GM23248 (cell line): Measurements from ENCODE around the gene TCTN3. TPM values are rescaled to one million over a fixed set of nuclear protein-coding genes. Genes with fewer than 3 reads are reported as not detected.

ENCODE experiments used
- DNase-seq: peaks from one replicate; pipeline ENCODE4 v3.0.0-alpha.2; 2015
- H2AFZ ChIP-seq: fragments of 200-600 bp; sonication (generic); 2 replicates; pipeline ENCODE4 v1.6.1; 2016; ENCODE audit warnings: antibody characterized with exemption
- H3F3A ChIP-seq: fragments of 200-600 bp; sonication (generic); 2 replicates; pipeline ENCODE4 v1.6.1; 2016; ENCODE audit warnings: mild to moderate bottlenecking, antibody characterized with exemption, mixed run types; ENCODE audit not compliant: insufficient read depth
- H3K27ac ChIP-seq: fragments of 200-600 bp; sonication (generic); 2 replicates; pipeline ENCODE4 v1.5.1; 2016; ENCODE audit warnings: mild to moderate bottlenecking
- H3K27me3 ChIP-seq: fragments of 200-600 bp; sonication (generic); replicated peaks from 2 replicates; pipeline ENCODE4 v1.6.1; 2016; ENCODE audit warnings: mild to moderate bottlenecking; ENCODE audit not compliant: insufficient read depth
- H3K36me3 ChIP-seq: fragments of 200-600 bp; sonication (generic); 2 replicates; pipeline ENCODE4 v1.6.1; 2016; ENCODE audit warnings: low read depth, mild to moderate bottlenecking
- H3K4me1 ChIP-seq: fragments of 200-600 bp; sonication (generic); 2 replicates; pipeline ENCODE4 v1.6.1; 2016; ENCODE audit warnings: mild to moderate bottlenecking; ENCODE audit not compliant: insufficient read depth
- H3K4me2 ChIP-seq: fragments of 200-600 bp; sonication (generic); one replicate; pipeline ENCODE4 v1.6.1; 2016; ENCODE audit warnings: mild to moderate bottlenecking; ENCODE audit not compliant: unreplicated experiment
- H3K4me3 ChIP-seq: fragments of 200-600 bp; sonication (generic); 2 replicates; pipeline ENCODE4 v1.5.1; 2016; ENCODE audit warnings: mild to moderate bottlenecking
- H3K79me2 ChIP-seq: fragments of 200-600 bp; sonication (generic); 2 replicates; pipeline ENCODE4 v1.6.1; 2016; ENCODE audit warnings: mild to moderate bottlenecking; ENCODE audit not compliant: insufficient read depth
- H3K9ac ChIP-seq: fragments of 200-600 bp; sonication (generic); 2 replicates; pipeline ENCODE4 v1.6.1; 2016; ENCODE audit warnings: mild to moderate bottlenecking
- H3K9me2 ChIP-seq: fragments of 200-600 bp; sonication (generic); 2 replicates; pipeline ENCODE4 v1.6.1; 2016; ENCODE audit warnings: mixed run types, mild to moderate bottlenecking, moderate library complexity; ENCODE audit not compliant: insufficient read depth
- H3K9me3 ChIP-seq: fragments of 200-600 bp; sonication (generic); one replicate; pipeline ENCODE4 v1.6.1; 2017; ENCODE audit warnings: low read depth
- H4K20me1 ChIP-seq: fragments of 200-600 bp; sonication (generic); 2 replicates; pipeline ENCODE4 v1.6.0; 2016; ENCODE audit not compliant: insufficient read depth
- EZH2 ChIP-seq: fragments of 200-600 bp; sonication (generic); IDR thresholded peaks from 2 replicates; pipeline ENCODE4 v1.6.1; 2018; ENCODE audit warnings: antibody characterized with exemption, mild to moderate bottlenecking; ENCODE audit not compliant: insufficient read depth, poor library complexity, severe bottlenecking
- EZH2phosphoT487 ChIP-seq: fragments of 200-600 bp; sonication (generic); IDR thresholded peaks from 2 replicates; pipeline ENCODE4 v1.6.1; 2018; ENCODE audit warnings: antibody characterized with exemption, moderate library complexity, mild to moderate bottlenecking, low read depth; ENCODE audit not compliant: insufficient read depth
- WGBS, 2 experiments: methylation state at CpG; one replicate each; pipeline ENCODE4 v1.1.6; 2015 to 2017; ENCODE audit warnings: low lambda C conversion rate in 2 of 2, low coverage in 1 of 2; ENCODE audit errors: missing lambda C conversion rate in 2 of 2; 5-methylcytosine and 5-hydroxymethylcytosine counted together
- in situ Hi-C: fragments of 300-500 bp; cut with MboI; formaldehyde crosslinking; loops from 2 replicates; pipeline ENCODE4 v1.15.0; 2020
- polyA plus RNA-seq: library from polyadenylated mRNA; unstranded; fragments of >200 nt; fragmentation: Nextera tagmentation; extraction: Ambion mirVana; gene quantifications from 2 replicates; pipeline ENCODE4 v1.2.1, GENCODE V29; 2016
- total RNA-seq: library from RNA; depleted of rRNA; stranded (reverse); fragments of >200 nt; shearing (Covaris generic); gene quantifications from 2 replicates; pipeline ENCODE4 v1.2.3, GENCODE V29; 2014

Gene TCTN3
- total and polyA plus RNA-seq, 2 experiments from 2014 or later: 37.2 to 53.6 TPM

GRCh38 chr10:95650232-95650631, 43.5 kb downstream of the TCTN3 start:
- Histone ChIP-seq H3K79me2 (peaks cover 100% of the 10 kb centered on the region), H2AFZ (no peak overlapping the region), H3K4me2 (no peak overlapping the region), H4K20me1 (peaks cover 18% of the 10 kb centered on the region; the same call in 1 of the 2 replicates), H3K27ac (no peak overlapping the region), H3K4me1 (peaks cover 8% of the 10 kb centered on the region; the same call in 1 of the 2 replicates), H3F3A (no peaks in the 10 kb centered on the region), H3K4me3 (no peak overlapping the region), H3K36me3 (peaks cover 66% of the 10 kb centered on the region), H3K9ac (no peak overlapping the region), H3K9me2 (no peaks in the 10 kb centered on the region), H3K9me3 (no peaks in the 10 kb centered on the region), H3K27me3 (no peaks in the 10 kb centered on the region)
- no peak for TF ChIP-seq EZH2phosphoT487
- TF ChIP-seq EZH2: no peak
- WGBS, 2 experiments: 88 to 93% methylated on average over 2 of the region's 2 CpGs
- in situ Hi-C loops: no loop called here
- no peak for DNase-seq

DNA sequence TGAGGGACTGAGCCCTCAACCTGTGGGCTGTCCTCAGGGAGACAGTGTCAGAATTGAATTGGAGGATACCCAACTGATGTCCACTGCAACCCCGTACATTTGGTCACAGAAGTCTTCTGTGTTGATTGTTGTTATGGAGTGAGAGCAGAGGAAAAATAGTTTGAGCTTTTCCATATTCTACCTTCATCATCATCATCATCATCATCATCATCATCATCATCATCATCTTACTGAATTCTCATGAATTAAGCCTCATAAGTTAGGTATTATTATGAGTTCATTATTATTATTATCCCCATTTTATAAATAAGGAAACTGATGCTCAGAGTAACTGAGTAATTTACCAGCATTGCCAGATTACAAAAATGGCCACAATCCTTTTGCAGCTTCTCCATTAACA, 45.6 kb downstream of the TCTN3 start:
- Histone ChIP-seq H3K36me3 (peaks cover 65% of the 10 kb centered on the region), H3K9me2 (no peaks in the 10 kb centered on the region), H3K27me3 (no peaks in the 10 kb centered on the region), H3K27ac (no peak overlapping the region), H3F3A (no peaks in the 10 kb centered on the region), H3K9ac (no peak overlapping the region), H3K9me3 (no peaks in the 10 kb centered on the region), H3K4me3 (no peak overlapping the region), H4K20me1 (peaks cover 14% of the 10 kb centered on the region; the same call in 1 of the 2 replicates), H2AFZ (no peak overlapping the region), H3K79me2 (peaks cover 98% of the 10 kb centered on the region), H3K4me2 (no peak overlapping the region), H3K4me1 (no peaks in the 10 kb centered on the region)
- DNase-seq: no peak
- in situ Hi-C loops: no loop called here
- no peak for TF ChIP-seq EZH2
- TF ChIP-seq EZH2phosphoT487: no peak
- 96 to 100% methylated on average over 1 of the region's 1 CpG for WGBS, 2 experiments

DNA sequence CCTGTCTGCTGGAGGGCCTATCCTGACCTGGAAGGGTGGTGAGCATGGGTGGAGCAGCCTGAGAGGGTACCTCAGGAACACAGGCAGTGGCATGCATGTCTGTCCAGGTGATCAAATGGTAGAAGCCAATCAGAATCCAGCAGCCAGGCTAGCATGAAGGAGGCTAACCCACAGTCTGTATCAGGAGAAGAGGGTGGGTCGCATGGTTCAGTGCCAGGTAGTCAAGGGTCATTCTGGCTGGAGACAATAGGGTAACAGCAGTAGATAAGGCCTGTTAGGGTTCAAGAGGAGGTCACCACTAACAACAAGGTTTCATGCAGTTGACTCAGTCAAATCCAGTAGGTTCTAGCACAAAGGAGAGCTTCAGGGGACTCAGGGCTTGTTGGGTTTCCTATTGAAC, 47.6 kb downstream of the TCTN3 start:
- Histone ChIP-seq H3K79me2 (peaks cover 91% of the 10 kb centered on the region), H3K27me3 (no peaks in the 10 kb centered on the region), H3F3A (no peaks in the 10 kb centered on the region), H3K9me2 (no peaks in the 10 kb centered on the region), H3K9me3 (no peaks in the 10 kb centered on the region), H2AFZ (no peak overlapping the region), H3K36me3 (peaks cover 60% of the 10 kb centered on the region), H3K4me1 (no peaks in the 10 kb centered on the region), H3K9ac (no peak overlapping the region), H3K27ac (no peak overlapping the region), H3K4me3 (no peak overlapping the region), H4K20me1 (peaks cover 10% of the 10 kb centered on the region; the same call in 1 of the 2 replicates), H3K4me2 (no peak overlapping the region)
- TF ChIP-seq EZH2: no peak
- in situ Hi-C loops: no loop called here
- 97 to 100% methylated on average over 1 of the region's 1 CpG for WGBS, 2 experiments
- no peak for DNase-seq

- in situ Hi-C loops: no loop called here
- no peak overlapping the region for H2AFZ ChIP-seq
- no peak overlapping the region for H3K9ac ChIP-seq
- WGBS, 2 experiments: 88 to 90% methylated on average over 1 of the region's 1 CpG
- DNase-seq: no peak
- no peaks in the 10 kb centered on the region for H3K27me3 ChIP-seq
- H3K4me3 ChIP-seq: no peak overlapping the region
- no peaks in the 10 kb centered on the region for H3K9me3 ChIP-seq
- peaks cover 78% of the 10 kb centered on the region for H3K79me2 ChIP-seq
- TF ChIP-seq EZH2: no peak
- no peak for TF ChIP-seq EZH2phosphoT487
- no peak overlapping the region for H3K4me2 ChIP-seq
- H3K4me1 ChIP-seq: no peaks in the 10 kb centered on the region
- H4K20me1 ChIP-seq: peaks cover 6% of the 10 kb centered on the region; the same call in 1 of the 2 replicates
- no peaks in the 10 kb centered on the region for H3F3A ChIP-seq
- peaks cover 60% of the 10 kb centered on the region for H3K36me3 ChIP-seq
- no peak overlapping the region for H3K27ac ChIP-seq
- H3K9me2 ChIP-seq: no peaks in the 10 kb centered on the region
These were observed 48.8 kb downstream of the TCTN3 start for GRCh38 chr10:95644901-95645300.

GRCh38 chr10:95640891-95641315, 52.8 kb downstream of the TCTN3 start:
- H3K27me3 ChIP-seq: no peaks in the 10 kb centered on the region
- no peaks in the 10 kb centered on the region for H3K9me2 ChIP-seq
- no peak overlapping the region for H2AFZ ChIP-seq
- H3K4me3 ChIP-seq: no peak overlapping the region
- H3K36me3 ChIP-seq: peaks cover 60% of the 10 kb centered on the region
- no peaks in the 10 kb centered on the region for H3K4me1 ChIP-seq
- no peak overlapping the region for H3K9ac ChIP-seq
- no peak for DNase-seq
- 95% methylated on average over 1 of the region's 1 CpG for WGBS, 2 experiments
- H3K9me3 ChIP-seq: no peaks in the 10 kb centered on the region
- H3K27ac ChIP-seq: no peak overlapping the region
- no peak overlapping the region for H3K4me2 ChIP-seq
- no peaks in the 10 kb centered on the region for H3F3A ChIP-seq
- in situ Hi-C loops: no loop called here
- peaks cover 39% of the 10 kb centered on the region for H3K79me2 ChIP-seq
- no peak for TF ChIP-seq EZH2phosphoT487
- TF ChIP-seq EZH2: no peak
- no peaks in the 10 kb centered on the region for H4K20me1 ChIP-seq
